T-helper 22 cell (primary cell): ENCODE results near the gene DPEP3.
A peak's percentile ranks its signal among the peaks of the same experiment; 100 is the strongest.
"Not testable (repeated sequence)": the region's sequence is repeated elsewhere in the genome, so short reads cannot be mapped to it uniquely, and the experiment has no call there.

Source experiments
- DNase-seq: peaks from one replicate; pipeline ENCODE4 v3.0.0-alpha.2; 2020; ENCODE audit warnings: low read depth

DPEP3 gene

GRCh38 chr16:67993207-67994039, 13.1 kb upstream of the DPEP3 start:
- DNase-seq, result peak; percentile 67

- no peak for DNase-seq
Measured at GRCh38 chr16:67992661-67993206, 12.4 kb upstream of the DPEP3 start.

GRCh38 chr16:67990018-67990386, 9.7 kb upstream of the DPEP3 start:
- no peak for DNase-seq

- no peak for DNase-seq
Measured at GRCh38 chr16:67989322-67990017, 9.2 kb upstream of the DPEP3 start.

GRCh38 chr16:67988675-67989074, 8.4 kb upstream of the DPEP3 start:
- no peak for DNase-seq

- DNase-seq, result no peak
Measured at GRCh38 chr16:67987460-67988160, 7.3 kb upstream of the DPEP3 start.

GRCh38 chr16:67986949-67987348, 6.7 kb upstream of the DPEP3 start:
- DNase-seq, result no peak

GRCh38 chr16:67982011-67982696, 1.9 kb upstream of the DPEP3 start:
- no peak for DNase-seq

- no peak for DNase-seq
Measured at GRCh38 chr16:67977469-67978227, 2.7 kb downstream of the DPEP3 start.

- DNase-seq, result no peak
Measured at GRCh38 chr16:67977005-67977404, 3.3 kb downstream of the DPEP3 start.

GRCh38 chr16:67976205-67976604, 4.1 kb downstream of the DPEP3 start:
- no peak for DNase-seq

- no peak for DNase-seq
Measured at GRCh38 chr16:67975321-67976105, 4.8 kb downstream of the DPEP3 start.

GRCh38 chr16:67972285-67972684, 8.0 kb downstream of the DPEP3 start:
- DNase-seq, result not testable (repeated sequence)

GRCh38 chr16:67971111-67971510, 9.2 kb downstream of the DPEP3 start:
- DNase-seq, result no peak

GRCh38 chr16:67969254-67970039, 10.9 kb downstream of the DPEP3 start:
- DNase-seq, result no peak

- peak; percentile 84 for DNase-seq
Measured at GRCh38 chr16:67968400-67969253, 11.7 kb downstream of the DPEP3 start, which contains the start of gene SLC12A4. SLC12A4 (minus strand) TSS chr16:67968637; CDS start chr16:67968553, 84 bp downstream.

GRCh38 chr16:67967958-67968399, 12.3 kb downstream of the DPEP3 start:
- peak; percentile 21 for DNase-seq

- peak; percentile 21 for DNase-seq
Measured at GRCh38 chr16:67967183-67967957, 12.9 kb downstream of the DPEP3 start.
